ENCODE data around the gene GGNBP2. TPM values are rescaled to one million over a fixed set of nuclear protein-coding genes. Genes with fewer than 3 reads are reported as not detected.

Gene GGNBP2
- 35.7 and 44.3 TPM in 2 replicates for total RNA-seq

DNA sequence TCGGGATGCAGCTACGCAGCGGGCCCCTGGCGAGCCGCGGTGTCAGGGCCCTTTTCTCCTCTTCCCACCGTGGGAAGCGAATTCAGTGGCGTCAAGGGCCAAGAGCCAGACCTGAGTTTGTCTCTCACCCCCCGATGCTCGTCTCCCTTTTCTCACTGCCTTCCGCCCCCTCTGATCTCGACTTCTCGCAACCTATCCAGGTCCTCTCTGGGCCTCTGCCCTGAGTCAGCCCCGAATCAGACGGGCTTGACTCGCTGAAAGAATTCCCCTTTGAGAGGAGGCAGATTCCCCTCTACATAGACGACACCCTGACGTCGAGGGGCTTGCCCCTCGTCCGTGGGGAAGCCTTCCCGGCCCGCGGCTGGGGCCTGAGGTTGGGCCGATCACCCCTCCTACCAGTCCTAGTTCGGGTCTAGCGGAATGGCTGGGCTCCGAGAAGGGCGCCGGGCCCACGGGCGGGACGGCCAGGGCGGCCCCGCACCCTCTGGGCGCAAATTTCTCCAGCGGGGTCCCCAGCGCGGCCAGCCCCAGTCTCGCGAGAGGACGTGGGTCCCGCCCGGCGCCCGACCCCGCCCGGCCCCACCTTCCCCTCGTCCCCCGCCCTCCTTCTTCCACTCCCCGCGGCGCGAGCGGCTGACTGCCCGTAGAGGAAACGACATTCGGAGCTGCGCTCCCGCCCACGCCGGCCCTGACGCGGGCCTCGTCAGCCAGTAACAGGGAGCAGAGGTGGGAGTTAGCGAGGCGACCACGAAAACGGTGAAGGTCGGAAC, at the start of gene GGNBP2:
Gene GGNBP2 (plus strand): TSS at position 613 of the 770 bp plus-strand sequence. CDS start 806 bp downstream, outside the sequence.

DNA sequence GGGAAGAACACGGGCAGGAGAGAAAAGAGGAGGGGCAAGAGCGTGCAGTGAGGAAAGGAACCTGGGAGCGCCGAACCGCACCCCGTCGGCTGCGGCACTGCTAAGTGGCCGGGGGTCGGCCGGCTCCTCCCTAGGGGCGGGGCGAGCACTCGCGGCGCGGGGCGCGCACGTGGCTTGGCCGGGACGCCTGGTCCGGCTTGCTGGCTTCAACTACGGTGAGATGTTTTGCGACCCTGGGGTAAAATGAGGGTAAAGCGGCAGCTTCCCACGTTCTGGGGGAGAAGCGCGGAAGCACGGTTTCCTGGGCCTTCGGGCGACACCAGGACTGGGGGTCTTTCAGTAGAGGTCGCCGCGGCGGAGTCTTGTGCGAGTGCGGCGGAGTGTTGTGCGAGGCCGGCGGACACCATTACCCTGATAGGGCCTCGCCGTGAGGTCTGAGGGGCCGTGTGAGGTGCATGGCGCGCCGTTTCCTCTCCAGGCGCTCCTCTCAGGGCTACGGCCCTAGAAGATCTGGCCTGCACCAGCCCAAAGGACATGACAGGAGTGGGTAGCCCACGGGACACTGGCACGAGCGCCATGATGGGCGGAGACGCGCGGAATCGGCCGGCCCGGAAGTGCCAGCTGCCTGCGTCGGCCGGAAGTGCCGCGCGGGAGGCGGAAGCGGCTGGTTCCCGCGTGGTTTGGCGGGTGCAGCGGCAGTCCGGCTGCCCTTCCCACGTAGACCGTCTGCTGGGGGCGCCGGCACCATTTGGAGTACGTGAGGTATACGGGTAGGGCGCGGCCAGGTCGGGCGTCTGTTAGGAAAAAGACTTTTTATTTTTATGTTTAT, 9.7 kb upstream of the GGNBP2 start, which contains the start of the genes MYO19 and PIGW:
Gene MYO19 (minus strand): TSS at position 29 of the 829 bp plus-strand sequence. CDS start 2,330 bp downstream, outside the sequence.
Gene PIGW (plus strand): TSS at position 148 of the 829 bp plus-strand sequence. CDS start 2,115 bp downstream, outside the sequence.

DNA sequence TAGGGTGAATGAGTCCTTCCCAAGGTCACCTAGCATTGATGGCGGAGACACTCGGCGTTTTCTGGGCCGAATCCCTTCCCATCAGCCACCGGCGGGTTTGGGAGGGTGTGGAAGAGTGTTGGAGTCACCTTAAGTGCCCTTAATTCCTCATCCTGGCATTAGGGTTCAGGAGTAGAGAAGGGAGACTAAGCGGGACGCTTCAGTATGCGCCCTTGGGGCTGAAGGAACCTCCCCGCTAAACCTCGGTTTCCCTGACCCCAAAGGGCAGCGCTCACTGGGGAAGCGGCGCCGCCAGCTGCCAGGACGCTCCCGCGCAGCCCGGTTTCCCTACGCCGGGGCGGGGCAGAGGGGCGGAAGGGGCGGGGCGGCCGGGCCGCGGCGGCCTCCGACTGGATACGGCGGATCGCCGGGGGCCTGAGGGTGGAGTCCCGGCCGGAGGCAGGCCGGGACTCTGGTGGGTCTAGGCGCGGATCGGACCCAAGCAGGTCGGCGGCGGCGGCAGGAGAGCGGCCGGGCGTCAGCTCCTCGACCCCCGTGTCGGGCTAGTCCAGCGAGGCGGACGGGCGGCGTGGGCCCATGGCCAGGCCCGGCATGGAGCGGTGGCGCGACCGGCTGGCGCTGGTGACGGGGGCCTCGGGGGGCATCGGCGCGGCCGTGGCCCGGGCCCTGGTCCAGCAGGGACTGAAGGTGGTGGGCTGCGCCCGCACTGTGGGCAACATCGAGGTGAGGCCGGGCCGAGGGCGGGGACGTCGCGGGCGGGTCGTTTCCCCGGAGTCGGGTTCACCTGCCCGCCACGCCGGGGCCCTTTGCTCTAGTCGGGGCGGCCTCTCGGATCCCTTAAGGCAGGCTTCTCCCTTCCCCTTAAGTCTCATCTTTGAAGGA, 47.0 kb downstream of the GGNBP2 start, which contains the start of gene DHRS11:
Gene DHRS11 (plus strand): TSS at position 446 of the 882 bp plus-strand sequence. CDS start 131 bp downstream, at position 577.

GRCh38 chr17:36601303-36602029, 56.7 kb downstream of the GGNBP2 start, which contains the start of gene MRM1:
Gene MRM1, plus strand, starts transcription at chr17:36601583. Its CDS starts 228 bp downstream, at chr17:36601811.

Other genes with a start within 250 kb of the GGNBP2 start
- gene TBC1D3G, start 221.0 kb upstream of the GGNBP2 start, total RNA-seq = not detected in 2 replicates
- gene TBC1D3H, start 156.5 kb upstream of the GGNBP2 start, total RNA-seq = not detected in 2 replicates
- 19.8 and 32.6 TPM in 2 replicates for gene ZNHIT3, start 58.2 kb upstream of the GGNBP2 start, total RNA-seq
- 96.8 and 102 TPM in 2 replicates for gene MYO19, start 10.1 kb upstream of the GGNBP2 start, total RNA-seq
- 5.3 and 10.2 TPM in 2 replicates for gene PIGW, start 9.9 kb upstream of the GGNBP2 start, total RNA-seq
- 1.7 and 7.2 TPM in 2 replicates for gene DHRS11, start 47.0 kb downstream of the GGNBP2 start, total RNA-seq
- 9.9 and 11.5 TPM in 2 replicates for gene MRM1, start 56.7 kb downstream of the GGNBP2 start, total RNA-seq